Upper lobe of right lung (tissue), 1 donor: ENCODE data around the gene GALNTL6. TPM values are rescaled to one million over a fixed set of nuclear protein-coding genes. Genes with fewer than 3 reads are reported as not detected.
"Not testable (repeated sequence)": the region's sequence is repeated elsewhere in the genome, so short reads cannot be mapped to it uniquely, and the experiment has no call there.

ENCODE experiments used
- ATAC-seq: fragments of 200-7000 bp; cut with Tn5 transposase; one replicate; pipeline ENCODE4 v1.9.1; 2020; ENCODE audit warnings: mild to moderate bottlenecking, moderate library complexity
- DNase-seq: peaks from one replicate; pipeline ENCODE4 v3.0.0-alpha.2; 2020
- H3K27ac ChIP-seq: fragments of 200-600 bp; one replicate; pipeline ENCODE4 v1.8.0; 2022
- H3K27me3 ChIP-seq: fragments of 200-600 bp; one replicate; pipeline ENCODE4 v1.8.0; 2022; ENCODE audit warnings: mild to moderate bottlenecking
- H3K36me3 ChIP-seq: fragments of 200-600 bp; one replicate; pipeline ENCODE4 v1.8.0; 2022
- H3K4me1 ChIP-seq: fragments of 200-600 bp; one replicate; pipeline ENCODE4 v1.8.0; 2022
- H3K4me3 ChIP-seq: fragments of 200-600 bp; one replicate; pipeline ENCODE4 v1.8.0; 2022; ENCODE audit warnings: mild to moderate bottlenecking
- H3K9me3 ChIP-seq: fragments of 200-600 bp; one replicate; pipeline ENCODE4 v1.8.0; 2022
- intact Hi-C: fragments of 100-400 bp; cut with DNase I; formaldehyde crosslinking; loops from one replicate; pipeline ENCODE4 v1.11.0; 2022
- total RNA-seq: library from RNA; stranded (reverse); fragmentation: NEBNext Ultra II Directional; extraction: Animal tissue kit (Norgen Biotek cat#: 25700); gene quantifications from one replicate; pipeline ENCODE4 v1.2.1, GENCODE V29; 2021
- TF ChIP-seq, protein P1 (sequence below): fragments of 200-600 bp; IDR thresholded peaks from one replicate; pipeline ENCODE4 v1.8.0; 2022; ENCODE audit warnings: antibody characterized with exemption
- donor health status: DM: no; HTN: yes; CAD: no; lungs with severe emphysema.

The GALNTL6 gene
- total RNA-seq, 1 donor from 2014 or later = 0.20 TPM

GRCh38 chr4:172794307-172794703 lies 981.1 kb downstream of the GALNTL6 start:
- H3K27me3 ChIP-seq = no peaks in the 10 kb centered on the region
- TF ChIP-seq, protein P1, sequence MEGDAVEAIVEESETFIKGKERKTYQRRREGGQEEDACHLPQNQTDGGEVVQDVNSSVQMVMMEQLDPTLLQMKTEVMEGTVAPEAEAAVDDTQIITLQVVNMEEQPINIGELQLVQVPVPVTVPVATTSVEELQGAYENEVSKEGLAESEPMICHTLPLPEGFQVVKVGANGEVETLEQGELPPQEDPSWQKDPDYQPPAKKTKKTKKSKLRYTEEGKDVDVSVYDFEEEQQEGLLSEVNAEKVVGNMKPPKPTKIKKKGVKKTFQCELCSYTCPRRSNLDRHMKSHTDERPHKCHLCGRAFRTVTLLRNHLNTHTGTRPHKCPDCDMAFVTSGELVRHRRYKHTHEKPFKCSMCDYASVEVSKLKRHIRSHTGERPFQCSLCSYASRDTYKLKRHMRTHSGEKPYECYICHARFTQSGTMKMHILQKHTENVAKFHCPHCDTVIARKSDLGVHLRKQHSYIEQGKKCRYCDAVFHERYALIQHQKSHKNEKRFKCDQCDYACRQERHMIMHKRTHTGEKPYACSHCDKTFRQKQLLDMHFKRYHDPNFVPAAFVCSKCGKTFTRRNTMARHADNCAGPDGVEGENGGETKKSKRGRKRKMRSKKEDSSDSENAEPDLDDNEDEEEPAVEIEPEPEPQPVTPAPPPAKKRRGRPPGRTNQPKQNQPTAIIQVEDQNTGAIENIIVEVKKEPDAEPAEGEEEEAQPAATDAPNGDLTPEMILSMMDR = no peak
- no peak for ATAC-seq
- no peak overlapping the region for H3K4me3 ChIP-seq
- H3K4me1 ChIP-seq = no peaks in the 10 kb centered on the region
- no peak overlapping the region for H3K27ac ChIP-seq
- intact Hi-C loops = no loop called here
- DNase-seq = no peak
- no peaks in the 10 kb centered on the region for H3K9me3 ChIP-seq
- no peaks in the 10 kb centered on the region for H3K36me3 ChIP-seq

DNA sequence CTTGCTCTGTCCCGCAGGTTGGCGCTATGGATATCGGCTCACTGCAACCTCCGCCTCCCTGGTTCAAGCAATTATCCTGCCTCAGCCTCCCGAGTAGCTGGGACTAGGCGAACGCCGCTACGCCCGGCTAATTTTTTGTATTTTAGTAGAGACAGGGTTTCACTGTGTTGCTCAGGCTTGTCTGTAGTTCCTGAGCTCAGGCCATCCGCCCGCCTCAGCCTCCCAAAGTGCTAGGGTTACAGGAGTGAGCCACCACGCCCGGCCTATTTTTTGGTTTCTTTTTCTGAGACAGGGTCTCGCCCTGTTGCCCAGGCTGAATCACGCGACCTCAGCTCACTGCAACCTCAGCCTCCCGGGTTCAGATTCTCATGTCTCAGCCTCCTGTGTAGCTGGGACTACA lies 984.1 kb downstream of the GALNTL6 start:
- H3K4me1 ChIP-seq, H3K27ac ChIP-seq, H3K9me3 ChIP-seq, DNase-seq, intact Hi-C loops, H3K27me3 ChIP-seq, ATAC-seq, H3K36me3 ChIP-seq, H3K4me3 ChIP-seq: not testable (repeated sequence)

- Histone ChIP-seq H3K36me3 (no peaks in the 10 kb centered on the region), H3K4me1 (no peaks in the 10 kb centered on the region), H3K27ac (no peak overlapping the region), H3K9me3 (no peaks in the 10 kb centered on the region), H3K4me3 (no peak overlapping the region), H3K27me3 (no peaks in the 10 kb centered on the region)
- TF ChIP-seq, protein P1 = no peak
- DNase-seq (no peak), ATAC-seq (no peak)
- intact Hi-C loops = no loop called here
These were observed 988.8 kb downstream of the GALNTL6 start for GRCh38 chr4:172802032-172802431.

- no peaks in the 10 kb centered on the region for H3K36me3 ChIP-seq
- TF ChIP-seq, protein P1 = no peak
- DNase-seq = no peak
- no peaks in the 10 kb centered on the region for H3K9me3 ChIP-seq
- no peak overlapping the region for H3K27ac ChIP-seq
- no peak for ATAC-seq
- H3K27me3 ChIP-seq = no peaks in the 10 kb centered on the region
- H3K4me1 ChIP-seq = no peaks in the 10 kb centered on the region
- intact Hi-C loops = no loop called here
- H3K4me3 ChIP-seq = no peak overlapping the region
These were observed 993.6 kb downstream of the GALNTL6 start for GRCh38 chr4:172806841-172807240.

- ATAC-seq = no peak
- H3K27me3 ChIP-seq = no peaks in the 10 kb centered on the region
- no peak overlapping the region for H3K4me3 ChIP-seq
- H3K9me3 ChIP-seq = no peaks in the 10 kb centered on the region
- intact Hi-C loops = no loop called here
- no peaks in the 10 kb centered on the region for H3K4me1 ChIP-seq
- H3K27ac ChIP-seq = no peak overlapping the region
- TF ChIP-seq, protein P1 = no peak
- no peak for DNase-seq
- no peaks in the 10 kb centered on the region for H3K36me3 ChIP-seq
These were observed 995.0 kb downstream of the GALNTL6 start for GRCh38 chr4:172808196-172808595.

- no peak overlapping the region for H3K27ac ChIP-seq
- ATAC-seq = no peak
- no peaks in the 10 kb centered on the region for H3K9me3 ChIP-seq
- no peaks in the 10 kb centered on the region for H3K36me3 ChIP-seq
- no peak overlapping the region for H3K4me3 ChIP-seq
- intact Hi-C loops = no loop called here
- DNase-seq = no peak
- H3K27me3 ChIP-seq = no peaks in the 10 kb centered on the region
- H3K4me1 ChIP-seq = no peaks in the 10 kb centered on the region
- TF ChIP-seq, protein P1 = no peak
These were observed 996.1 kb downstream of the GALNTL6 start for GRCh38 chr4:172809319-172809718.
